GM19397 (cell line): ENCODE data around the gene CFAP100.

ENCODE experiments used
- ATAC-seq: cut with Tn5 transposase; IDR thresholded peaks from one replicate; pipeline ENCODE4 v1.9.1; 2021; ENCODE audit warnings: mild to moderate bottlenecking, moderate library complexity; ENCODE audit not compliant: unreplicated experiment

Gene CFAP100

GRCh38 chr3:126394179-126394976 lies at the start of gene CFAP100:
CFAP100 (plus strand) TSS chr3:126394909; CDS start chr3:126396001, 1,092 bp downstream.
- no peak for ATAC-seq

GRCh38 chr3:126345231-126345630 lies 49.5 kb upstream of the CFAP100 start:
- no peak for ATAC-seq

GRCh38 chr3:126345641-126346460 lies 48.9 kb upstream of the CFAP100 start:
- no peak for ATAC-seq

GRCh38 chr3:126346466-126346865 lies 48.2 kb upstream of the CFAP100 start:
- ATAC-seq, result no peak

GRCh38 chr3:126347543-126348161 lies 47.1 kb upstream of the CFAP100 start:
- ATAC-seq, result no peak

- ATAC-seq, result no peak
Observed at GRCh38 chr3:126348308-126348920, 46.3 kb upstream of the CFAP100 start.

- no peak for ATAC-seq
Observed at GRCh38 chr3:126349071-126349470, 45.6 kb upstream of the CFAP100 start.

- ATAC-seq, result no peak
Observed at GRCh38 chr3:126349611-126350501, 44.9 kb upstream of the CFAP100 start.

- ATAC-seq, result no peak
Observed at GRCh38 chr3:126350502-126351085, 44.1 kb upstream of the CFAP100 start.

- ATAC-seq, result no peak
Observed at GRCh38 chr3:126351086-126351770, 43.5 kb upstream of the CFAP100 start.

GRCh38 chr3:126351771-126352475 lies 42.8 kb upstream of the CFAP100 start:
- ATAC-seq, result no peak

GRCh38 chr3:126352476-126353454 lies 41.9 kb upstream of the CFAP100 start:
- ATAC-seq, result no peak

- no peak for ATAC-seq
Observed at GRCh38 chr3:126353694-126354321, 40.9 kb upstream of the CFAP100 start.

- ATAC-seq, result no peak
Observed at GRCh38 chr3:126354776-126355175, 39.9 kb upstream of the CFAP100 start.

- no peak for ATAC-seq
Observed at GRCh38 chr3:126355251-126355650, 39.5 kb upstream of the CFAP100 start.

GRCh38 chr3:126355777-126356372 lies 38.8 kb upstream of the CFAP100 start:
- no peak for ATAC-seq
